Measurements from ENCODE around the gene SRGAP1.

Gene SRGAP1

DNA sequence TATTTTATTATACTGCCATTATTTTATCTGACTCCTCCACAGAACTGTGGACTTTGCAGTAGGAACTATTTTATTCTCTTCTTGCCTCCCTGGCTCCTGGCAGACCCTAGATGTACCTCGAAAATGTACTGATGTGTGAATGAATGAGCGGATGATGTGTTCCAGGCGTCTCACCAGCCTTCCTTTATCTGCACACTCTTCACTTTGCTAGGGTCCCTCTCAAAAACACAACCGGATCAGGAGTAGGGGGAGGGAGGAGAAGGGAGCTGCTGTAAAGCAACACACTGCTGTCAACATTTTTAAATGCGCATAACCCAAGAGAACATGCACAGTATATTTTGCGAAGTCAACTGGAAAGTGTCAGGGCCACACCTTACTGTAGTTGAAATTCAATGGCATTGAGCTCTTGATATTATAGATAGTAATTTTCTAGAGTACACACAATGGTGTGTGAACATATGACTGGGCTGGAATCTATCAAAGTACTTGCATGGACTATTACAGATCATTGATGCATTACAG is 36.3 kb downstream of the SRGAP1 start:
- TF ChIP-seq, protein P1, sequence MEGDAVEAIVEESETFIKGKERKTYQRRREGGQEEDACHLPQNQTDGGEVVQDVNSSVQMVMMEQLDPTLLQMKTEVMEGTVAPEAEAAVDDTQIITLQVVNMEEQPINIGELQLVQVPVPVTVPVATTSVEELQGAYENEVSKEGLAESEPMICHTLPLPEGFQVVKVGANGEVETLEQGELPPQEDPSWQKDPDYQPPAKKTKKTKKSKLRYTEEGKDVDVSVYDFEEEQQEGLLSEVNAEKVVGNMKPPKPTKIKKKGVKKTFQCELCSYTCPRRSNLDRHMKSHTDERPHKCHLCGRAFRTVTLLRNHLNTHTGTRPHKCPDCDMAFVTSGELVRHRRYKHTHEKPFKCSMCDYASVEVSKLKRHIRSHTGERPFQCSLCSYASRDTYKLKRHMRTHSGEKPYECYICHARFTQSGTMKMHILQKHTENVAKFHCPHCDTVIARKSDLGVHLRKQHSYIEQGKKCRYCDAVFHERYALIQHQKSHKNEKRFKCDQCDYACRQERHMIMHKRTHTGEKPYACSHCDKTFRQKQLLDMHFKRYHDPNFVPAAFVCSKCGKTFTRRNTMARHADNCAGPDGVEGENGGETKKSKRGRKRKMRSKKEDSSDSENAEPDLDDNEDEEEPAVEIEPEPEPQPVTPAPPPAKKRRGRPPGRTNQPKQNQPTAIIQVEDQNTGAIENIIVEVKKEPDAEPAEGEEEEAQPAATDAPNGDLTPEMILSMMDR (IDR thresholded peaks at IDR 0.05; ENCODE audit: control extremely low read depth, extremely low read depth, low read depth, missing control alignments) = no peak
- DNase-seq (ENCODE audit: extremely low spot score) = no peak
- CTCF ChIA-PET = interaction anchor here (1.3 kb wide), 1 partner anchor 54 kb away, joined by 3 read pairs; no protein-coding TSS in a partner anchor
- POLR2A ChIA-PET = no interaction called here

DNA sequence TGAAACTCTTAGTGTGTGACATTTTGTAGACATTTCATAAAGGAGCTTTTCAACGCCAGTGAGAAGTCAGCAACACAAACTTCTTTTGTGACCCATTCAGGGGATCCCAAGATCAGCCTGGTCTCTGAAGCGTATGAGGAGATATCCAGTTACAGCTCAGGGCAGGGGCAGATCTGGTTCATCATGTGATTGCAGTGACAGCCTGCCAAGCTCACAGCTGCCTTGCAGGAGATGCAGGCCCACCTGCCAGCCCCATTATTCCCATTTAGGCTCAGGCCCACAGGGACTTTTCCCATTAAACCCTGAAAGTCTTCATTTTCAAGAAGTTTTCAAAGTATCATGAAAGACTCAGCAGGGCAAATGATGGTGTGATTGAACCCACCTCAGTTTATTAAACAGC is 38.3 kb downstream of the SRGAP1 start:
- CTCF ChIA-PET = no interaction called here
- no peak for DNase-seq (ENCODE audit: extremely low spot score)
- TF ChIP-seq, protein P1 (IDR thresholded peaks at IDR 0.05; ENCODE audit: control extremely low read depth, extremely low read depth, low read depth, missing control alignments) = no peak
- POLR2A ChIA-PET = no interaction called here

DNA sequence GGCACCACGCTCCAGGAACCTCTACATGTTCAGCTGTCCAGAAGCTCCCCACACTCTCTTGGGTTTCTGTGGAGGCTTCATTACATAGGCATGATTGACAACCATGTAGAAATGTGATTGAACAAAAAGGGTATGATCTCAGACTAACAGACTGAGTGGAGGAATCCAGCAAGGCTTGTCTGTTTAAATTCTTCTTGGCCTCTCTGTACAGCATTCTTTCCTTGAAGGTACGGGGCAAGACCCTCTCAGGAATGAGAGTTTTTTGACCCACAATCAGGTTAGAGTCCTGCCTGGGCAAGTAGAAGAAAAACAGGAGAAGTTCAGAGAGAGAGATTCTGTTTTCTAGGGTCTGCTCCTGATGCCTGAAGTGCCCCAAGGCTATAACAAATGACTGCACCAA is 40.9 kb downstream of the SRGAP1 start:
- CTCF ChIA-PET = no interaction called here
- POLR2A ChIA-PET = no interaction called here
- TF ChIP-seq, protein P1 (IDR thresholded peaks at IDR 0.05; ENCODE audit: control extremely low read depth, extremely low read depth, low read depth, missing control alignments) = no peak
- DNase-seq (ENCODE audit: extremely low spot score) = no peak

DNA sequence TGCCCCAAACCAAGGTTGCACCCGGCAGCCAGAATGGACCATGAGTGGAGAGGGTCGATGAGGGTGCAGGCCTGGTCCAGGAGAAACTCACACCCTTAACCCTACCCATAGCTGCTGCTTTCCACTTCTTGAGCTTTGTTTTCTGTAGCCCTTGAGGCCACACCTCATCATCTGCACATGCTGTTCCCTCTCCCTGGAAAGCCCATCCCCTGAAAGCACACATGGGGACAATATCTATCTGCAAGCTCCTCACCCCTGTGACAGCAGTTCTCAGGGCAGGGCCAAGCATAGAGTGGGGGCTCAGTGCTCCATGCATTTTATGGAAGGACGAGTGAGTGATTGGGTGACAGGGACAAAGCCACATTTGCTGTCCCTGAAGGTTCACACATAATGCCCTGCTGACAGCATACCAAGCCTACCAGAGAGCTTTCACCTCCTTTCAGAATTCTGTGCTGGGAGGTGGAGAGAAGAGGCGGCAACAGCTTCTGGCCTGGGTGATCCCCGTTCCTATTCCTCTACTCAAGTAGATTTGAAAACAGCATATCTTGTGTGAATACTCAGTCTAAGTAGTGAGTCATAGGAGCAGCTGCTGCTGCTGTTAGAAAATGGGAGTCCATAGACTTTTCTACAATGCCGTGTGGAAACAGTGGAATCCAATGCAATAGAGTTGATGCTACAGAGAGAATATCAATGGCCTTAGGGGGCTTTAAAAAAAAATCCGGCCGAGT is 44.6 kb downstream of the SRGAP1 start:
- POLR2A ChIA-PET = no interaction called here
- TF ChIP-seq, protein P1 (IDR thresholded peaks at IDR 0.05; ENCODE audit: control extremely low read depth, extremely low read depth, low read depth, missing control alignments) = no peak
- CTCF ChIA-PET = interaction anchor here (1.1 to 1.9 kb wide), 5 partner anchors 9 to 22 kb away, joined by 3 to 7 read pairs (median 5); no protein-coding TSS in a partner anchor
- no peak for DNase-seq (ENCODE audit: extremely low spot score)

DNA sequence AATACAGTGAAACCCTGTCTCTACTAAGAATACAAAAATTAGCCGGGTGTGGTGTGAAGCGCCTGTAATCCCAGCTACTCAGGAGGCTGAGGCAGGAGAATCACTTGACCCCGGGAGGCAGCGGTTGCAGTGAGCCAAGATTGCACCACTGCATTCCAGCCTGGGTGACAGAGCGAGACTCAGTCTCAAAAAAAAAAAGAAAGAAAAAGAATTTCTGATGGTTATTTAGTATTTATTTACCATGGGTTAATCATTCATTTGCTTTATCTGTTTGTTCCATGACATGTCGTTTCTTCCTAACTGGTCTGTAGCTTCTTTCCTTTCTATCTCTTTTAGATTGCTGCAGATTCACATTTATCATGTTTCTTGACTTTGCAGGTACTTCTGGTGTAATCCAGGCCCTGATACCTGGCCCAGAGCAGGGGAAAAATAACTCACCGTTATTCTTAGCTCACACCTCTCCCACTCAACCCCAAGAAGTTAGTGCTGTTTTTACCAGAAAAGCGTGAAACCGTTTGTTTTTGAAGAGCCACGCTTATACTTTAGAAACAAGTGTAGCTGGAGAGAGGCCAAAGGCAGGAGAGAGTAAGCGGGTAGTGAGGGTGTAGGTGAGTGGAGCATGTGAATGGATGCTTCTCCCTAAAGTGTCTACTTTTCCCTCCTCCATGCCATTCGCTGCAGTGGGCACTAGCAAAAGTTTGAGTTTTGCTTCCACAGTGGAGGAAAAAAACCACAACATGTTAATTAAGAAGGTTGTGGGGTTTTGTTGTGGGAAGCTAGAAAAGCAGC is 45.4 kb downstream of the SRGAP1 start:
- TF ChIP-seq, protein P1 (IDR thresholded peaks at IDR 0.05; ENCODE audit: control extremely low read depth, extremely low read depth, low read depth, missing control alignments) = no peak
- POLR2A ChIA-PET = no interaction called here
- CTCF ChIA-PET = interaction anchor here (0.9 to 1.8 kb wide), 2 partner anchors 9 to 12 kb away, joined by 3 to 5 read pairs; no protein-coding TSS in a partner anchor
- no peak for DNase-seq (ENCODE audit: extremely low spot score)

DNA sequence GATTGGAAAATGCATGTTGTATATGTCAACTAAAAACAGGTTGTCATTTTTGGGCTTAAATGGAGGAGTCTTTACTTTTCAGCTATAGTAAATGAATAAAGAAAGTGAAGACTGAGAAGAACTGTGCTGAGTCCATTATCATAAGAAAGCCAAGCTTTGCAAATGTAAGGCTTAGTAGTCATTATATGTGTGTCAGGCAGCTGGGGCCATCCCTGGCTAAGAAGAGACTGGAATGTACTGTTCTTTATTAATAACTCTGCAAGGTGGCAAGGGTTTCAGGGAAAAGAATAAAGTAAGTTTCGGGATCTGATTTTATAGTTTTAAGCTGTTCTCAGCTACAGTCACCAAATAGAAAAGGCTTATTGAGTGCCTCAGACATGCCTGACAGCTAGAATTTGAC is 48.7 kb downstream of the SRGAP1 start:
- POLR2A ChIA-PET = no interaction called here
- CTCF ChIA-PET = interaction anchor here (0.7 to 1.2 kb wide), 3 partner anchors 14 to 23 kb away, joined by 3 read pairs; no protein-coding TSS in a partner anchor
- TF ChIP-seq, protein P1 (IDR thresholded peaks at IDR 0.05; ENCODE audit: control extremely low read depth, extremely low read depth, low read depth, missing control alignments) = no peak
- no peak for DNase-seq (ENCODE audit: extremely low spot score)

Data from GM10248 (cell line).